ENCODE data around the gene CNTLN. TPM values are rescaled to one million over a fixed set of nuclear protein-coding genes. Genes with fewer than 3 reads are reported as not detected.
A peak's percentile ranks its signal among the peaks of the same experiment; 100 is the strongest.
"Not testable (repeated sequence)": the region's sequence is repeated elsewhere in the genome, so short reads cannot be mapped to it uniquely, and the experiment has no call there.

Gene CNTLN
- total RNA-seq, 1 experiment from 2014 or later: 5.6 TPM

GRCh38 chr9:17315341-17315740 lies 180.5 kb downstream of the CNTLN start:
- DNase-seq (ENCODE audit: low read depth): no peak

- no peak for DNase-seq (ENCODE audit: low read depth)
These were observed 184.0 kb downstream of the CNTLN start for GRCh38 chr9:17318821-17319320.

GRCh38 chr9:17319864-17320263 lies 185.0 kb downstream of the CNTLN start:
- no peak for DNase-seq (ENCODE audit: low read depth)

- DNase-seq (ENCODE audit: low read depth): no peak
These were observed 188.3 kb downstream of the CNTLN start for GRCh38 chr9:17322882-17323864.

GRCh38 chr9:17328331-17328730 lies 193.5 kb downstream of the CNTLN start:
- no peak for DNase-seq (ENCODE audit: low read depth)

- DNase-seq (ENCODE audit: low read depth): no peak
These were observed 195.3 kb downstream of the CNTLN start for GRCh38 chr9:17330097-17330496.

GRCh38 chr9:17332115-17332514 lies 197.3 kb downstream of the CNTLN start:
- DNase-seq (ENCODE audit: low read depth): no peak

GRCh38 chr9:17339156-17339555 lies 204.3 kb downstream of the CNTLN start:
- DNase-seq (ENCODE audit: low read depth): no peak

- DNase-seq (ENCODE audit: low read depth): no peak
These were observed 207.9 kb downstream of the CNTLN start for GRCh38 chr9:17342696-17343095.

GRCh38 chr9:17349831-17350230 lies 215.0 kb downstream of the CNTLN start:
- DNase-seq (ENCODE audit: low read depth): no peak

GRCh38 chr9:17354006-17354405 lies 219.2 kb downstream of the CNTLN start:
- DNase-seq (ENCODE audit: low read depth): not testable (repeated sequence)

- no peak for DNase-seq (ENCODE audit: low read depth)
These were observed 226.5 kb downstream of the CNTLN start for GRCh38 chr9:17361378-17361777.

- DNase-seq (ENCODE audit: low read depth): no peak
These were observed 232.2 kb downstream of the CNTLN start for GRCh38 chr9:17367035-17367434.

GRCh38 chr9:17380126-17380861 lies 245.5 kb downstream of the CNTLN start:
- DNase-seq (ENCODE audit: low read depth): no peak

GRCh38 chr9:17387565-17387964 lies 252.7 kb downstream of the CNTLN start:
- DNase-seq (ENCODE audit: low read depth): no peak

- DNase-seq (ENCODE audit: low read depth): no peak
These were observed 254.2 kb downstream of the CNTLN start for GRCh38 chr9:17389026-17389425.

GRCh38 chr9:17394881-17395510 lies 260.2 kb downstream of the CNTLN start:
- no peak for DNase-seq (ENCODE audit: low read depth)

- not testable (repeated sequence) for DNase-seq (ENCODE audit: low read depth)
These were observed 262.4 kb downstream of the CNTLN start for GRCh38 chr9:17397166-17397728.

- DNase-seq (ENCODE audit: low read depth): no peak
These were observed 263.5 kb downstream of the CNTLN start for GRCh38 chr9:17398350-17398749.

GRCh38 chr9:17401858-17402257 lies 267.0 kb downstream of the CNTLN start:
- DNase-seq (ENCODE audit: low read depth): peak; percentile 1

GRCh38 chr9:17402309-17402708 lies 267.5 kb downstream of the CNTLN start:
- DNase-seq (ENCODE audit: low read depth): peak; percentile 1

GRCh38 chr9:17403539-17403938 lies 268.7 kb downstream of the CNTLN start:
- DNase-seq (ENCODE audit: low read depth): no peak
